Sigmoid colon (tissue), 4 donors: ENCODE results near the gene TBX15.

Source experiments
- EP300 ChIP-seq, 4 donors: sonication (generic); formaldehyde crosslinking; IDR thresholded peaks; one replicate each; pipeline ENCODE4 v1.6.1; 2017; ENCODE audit warnings: antibody characterized with exemption in 4 of 4
- POLR2A ChIP-seq, 2 donors: fragments of 450-650 bp; IDR thresholded peaks; one replicate each; pipeline ENCODE4 v1.6.1; 2016; ENCODE audit warnings: antibody characterized with exemption in 2 of 2, mild to moderate bottlenecking in 2 of 2, moderate library complexity in 2 of 2
- POLR2AphosphoS5 ChIP-seq, 4 donors: sonication (generic); formaldehyde crosslinking; IDR thresholded peaks; one replicate each; pipeline ENCODE4 v1.6.1; 2017; ENCODE audit warnings: antibody characterized with exemption in 4 of 4
- TF ChIP-seq, protein P1 (sequence below), 4 experiments: fragments of 450-650 bp in 3 of 4; fragments of 200-600 bp in 1 of 4; IDR thresholded peaks; one replicate each; pipeline ENCODE4 v1.5.1; 2016 to 2019; ENCODE audit warnings: antibody characterized with exemption in 4 of 4, mild to moderate bottlenecking in 3 of 4, moderate library complexity in 2 of 4

DNA sequence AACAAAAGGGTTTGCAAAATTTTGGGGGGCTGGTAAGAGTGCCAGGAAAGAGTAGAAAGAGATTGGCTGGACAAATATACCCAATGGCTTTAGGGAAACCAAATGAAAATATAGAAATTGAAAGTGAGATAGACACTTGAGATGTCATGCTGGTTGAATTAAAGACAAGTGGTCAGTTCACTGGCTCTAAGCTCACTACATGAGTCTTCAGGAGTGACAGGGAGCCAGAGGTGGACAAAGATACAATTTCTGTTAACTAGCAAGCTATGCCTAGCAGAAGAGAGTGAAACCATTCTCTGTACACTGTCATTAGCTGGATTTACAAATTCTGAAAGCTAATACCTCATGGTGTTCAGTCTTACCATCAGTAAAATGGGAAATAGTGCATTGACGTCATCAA lies 82.5 kb downstream of the TBX15 start:
- TF ChIP-seq, protein P1, sequence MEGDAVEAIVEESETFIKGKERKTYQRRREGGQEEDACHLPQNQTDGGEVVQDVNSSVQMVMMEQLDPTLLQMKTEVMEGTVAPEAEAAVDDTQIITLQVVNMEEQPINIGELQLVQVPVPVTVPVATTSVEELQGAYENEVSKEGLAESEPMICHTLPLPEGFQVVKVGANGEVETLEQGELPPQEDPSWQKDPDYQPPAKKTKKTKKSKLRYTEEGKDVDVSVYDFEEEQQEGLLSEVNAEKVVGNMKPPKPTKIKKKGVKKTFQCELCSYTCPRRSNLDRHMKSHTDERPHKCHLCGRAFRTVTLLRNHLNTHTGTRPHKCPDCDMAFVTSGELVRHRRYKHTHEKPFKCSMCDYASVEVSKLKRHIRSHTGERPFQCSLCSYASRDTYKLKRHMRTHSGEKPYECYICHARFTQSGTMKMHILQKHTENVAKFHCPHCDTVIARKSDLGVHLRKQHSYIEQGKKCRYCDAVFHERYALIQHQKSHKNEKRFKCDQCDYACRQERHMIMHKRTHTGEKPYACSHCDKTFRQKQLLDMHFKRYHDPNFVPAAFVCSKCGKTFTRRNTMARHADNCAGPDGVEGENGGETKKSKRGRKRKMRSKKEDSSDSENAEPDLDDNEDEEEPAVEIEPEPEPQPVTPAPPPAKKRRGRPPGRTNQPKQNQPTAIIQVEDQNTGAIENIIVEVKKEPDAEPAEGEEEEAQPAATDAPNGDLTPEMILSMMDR (IDR thresholded peaks at IDR 0.05) = no peak
- TF ChIP-seq POLR2AphosphoS5 (IDR thresholded peaks at IDR 0.05) = no peak
- TF ChIP-seq POLR2A (IDR thresholded peaks at IDR 0.05) = no peak
- TF ChIP-seq EP300 (IDR thresholded peaks at IDR 0.05) = no peak
